ENCODE results near the gene PLEKHF1. TPM values are rescaled to one million over a fixed set of nuclear protein-coding genes. Genes with fewer than 3 reads are reported as not detected.
"Not testable (repeated sequence)": the region's sequence is repeated elsewhere in the genome, so short reads cannot be mapped to it uniquely, and the experiment has no call there.

The PLEKHF1 gene
- total RNA-seq, 4 donors from 2014 or later: 4.3 to 20.8 (median 17.1) TPM

DNA sequence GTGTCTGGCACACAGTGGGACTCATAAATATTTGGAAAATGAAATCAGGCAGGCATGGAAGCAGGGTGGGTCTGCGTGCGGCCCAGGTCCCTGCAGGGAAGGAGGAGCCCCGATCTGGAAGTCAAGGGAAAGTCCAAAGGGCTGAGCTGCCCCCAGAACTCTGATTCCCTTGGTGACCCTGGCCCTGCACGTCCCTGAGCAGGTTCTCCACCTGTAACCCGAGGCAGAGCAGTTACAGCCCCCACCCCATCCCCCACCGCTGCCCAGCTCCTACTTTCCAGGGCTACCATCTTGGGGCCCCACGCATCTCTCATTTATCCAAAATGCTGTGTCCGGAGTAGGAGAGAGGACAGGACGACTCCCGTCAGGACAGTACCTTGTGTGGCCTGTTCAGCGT is 2.1 kb downstream of the PLEKHF1 start:
- H3K36me3 ChIP-seq: no peaks in the 10 kb centered on the region
- H3K9me3 ChIP-seq: no peaks in the 10 kb centered on the region
- intact Hi-C loops (cut with DNase I): no loop called here
- peaks cover 46 to 100% (median 70%) of the 10 kb centered on the region in 3 donors for H3K4me1 ChIP-seq
- TF ChIP-seq, protein P1, sequence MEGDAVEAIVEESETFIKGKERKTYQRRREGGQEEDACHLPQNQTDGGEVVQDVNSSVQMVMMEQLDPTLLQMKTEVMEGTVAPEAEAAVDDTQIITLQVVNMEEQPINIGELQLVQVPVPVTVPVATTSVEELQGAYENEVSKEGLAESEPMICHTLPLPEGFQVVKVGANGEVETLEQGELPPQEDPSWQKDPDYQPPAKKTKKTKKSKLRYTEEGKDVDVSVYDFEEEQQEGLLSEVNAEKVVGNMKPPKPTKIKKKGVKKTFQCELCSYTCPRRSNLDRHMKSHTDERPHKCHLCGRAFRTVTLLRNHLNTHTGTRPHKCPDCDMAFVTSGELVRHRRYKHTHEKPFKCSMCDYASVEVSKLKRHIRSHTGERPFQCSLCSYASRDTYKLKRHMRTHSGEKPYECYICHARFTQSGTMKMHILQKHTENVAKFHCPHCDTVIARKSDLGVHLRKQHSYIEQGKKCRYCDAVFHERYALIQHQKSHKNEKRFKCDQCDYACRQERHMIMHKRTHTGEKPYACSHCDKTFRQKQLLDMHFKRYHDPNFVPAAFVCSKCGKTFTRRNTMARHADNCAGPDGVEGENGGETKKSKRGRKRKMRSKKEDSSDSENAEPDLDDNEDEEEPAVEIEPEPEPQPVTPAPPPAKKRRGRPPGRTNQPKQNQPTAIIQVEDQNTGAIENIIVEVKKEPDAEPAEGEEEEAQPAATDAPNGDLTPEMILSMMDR (IDR thresholded peaks at IDR 0.05): no peak
- TF ChIP-seq POLR2A (IDR thresholded peaks at IDR 0.05): no peak
- no peak for DNase-seq
- no peaks in the 10 kb centered on the region for H3K27me3 ChIP-seq
- peak overlapping the region; percentile 85 to 93 (median 92) for H3K27ac ChIP-seq
- H3K4me3 ChIP-seq: peak overlapping the region; percentile 60 to 90 (median 84)
- WGBS, 2 donors: 60 to 85% methylated on average over 4 to 11 of the region's 11 CpGs

DNA sequence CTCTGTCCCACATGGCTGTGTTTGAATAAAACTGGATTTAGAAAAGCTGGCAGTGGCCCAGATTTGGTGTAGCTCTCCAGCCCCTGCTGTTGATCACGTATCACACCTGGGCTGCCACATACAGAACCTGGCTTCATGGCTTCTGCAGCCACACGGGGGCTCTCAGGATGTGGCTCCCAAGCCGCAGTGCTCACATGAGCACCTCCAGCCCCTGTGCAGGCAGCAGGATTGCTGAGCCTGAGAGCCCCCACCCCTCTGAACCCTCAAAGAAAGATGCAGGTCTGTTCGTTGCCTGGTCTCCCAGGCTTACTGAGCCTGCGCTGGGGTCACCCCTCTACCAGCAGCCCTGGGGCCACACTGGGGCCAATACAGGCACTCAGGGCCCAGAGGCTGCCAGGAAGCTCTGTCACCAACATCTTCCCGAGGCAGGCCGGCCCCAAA is 2.7 kb downstream of the PLEKHF1 start:
- H3K36me3 ChIP-seq: no peaks in the 10 kb centered on the region
- peak overlapping the region in 3 of 4 donors; percentile 1 to 90 (median 84) for H3K4me3 ChIP-seq
- H3K27ac ChIP-seq: peak overlapping the region; percentile 85 to 93 (median 92)
- H3K4me1 ChIP-seq: peaks cover 41 to 100% (median 64%) of the 10 kb centered on the region in 3 donors
- DNase-seq: no peak
- H3K9me3 ChIP-seq: no peaks in the 10 kb centered on the region
- WGBS, 2 donors: 100% methylated on average over 1 of the region's 7 CpGs; no CpG with 5 or more reads in 1 of the 2 donors
- TF ChIP-seq POLR2A (IDR thresholded peaks at IDR 0.05): no peak
- TF ChIP-seq, protein P1 (IDR thresholded peaks at IDR 0.05): peak in 1 of 6 experiments; percentile 14
- intact Hi-C loops (cut with DNase I): no loop called here
- no peaks in the 10 kb centered on the region for H3K27me3 ChIP-seq

DNA sequence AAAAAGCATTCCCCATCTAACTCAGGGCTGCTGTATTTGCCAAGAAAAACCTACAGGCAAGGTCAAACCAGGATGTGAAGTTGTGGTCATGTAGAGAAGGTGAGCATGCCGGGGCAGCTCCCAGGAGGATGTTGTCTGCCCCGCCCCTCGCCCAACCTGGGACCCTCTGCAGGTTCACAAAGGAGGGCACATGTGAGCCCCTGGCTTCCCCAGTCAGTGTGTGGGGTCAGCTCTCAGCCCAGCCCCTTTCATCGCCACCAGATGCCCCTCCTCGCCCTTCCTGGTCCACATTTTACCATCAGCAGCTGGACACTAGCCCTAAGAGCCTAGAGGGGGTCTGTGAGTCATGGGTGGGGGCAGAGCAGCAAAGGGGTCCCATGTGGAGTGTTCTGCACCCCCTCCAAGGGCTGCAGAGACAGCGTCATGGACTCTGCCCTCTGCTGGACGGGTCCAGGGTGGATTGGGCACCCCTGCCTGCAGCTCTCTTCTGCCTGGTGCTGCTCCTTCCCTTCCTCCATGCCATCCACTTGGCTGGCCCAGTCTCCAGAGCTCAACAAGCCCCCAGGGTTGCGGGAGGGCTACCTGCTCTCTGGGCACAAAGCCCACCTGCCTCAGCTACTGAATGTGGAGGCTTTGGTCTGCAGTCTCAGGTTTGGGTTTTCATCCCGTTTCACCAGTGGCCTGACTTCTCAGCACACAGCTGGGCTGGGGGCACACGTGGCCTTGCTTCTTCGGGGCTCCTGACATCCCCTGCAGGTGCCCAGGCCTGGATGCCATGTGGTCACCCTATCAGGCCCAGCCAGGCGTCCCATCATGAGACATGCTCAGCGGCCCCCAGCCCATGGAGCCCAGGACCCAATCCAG is 3.7 kb downstream of the PLEKHF1 start:
- H3K9me3 ChIP-seq: no peaks in the 10 kb centered on the region
- no peak for DNase-seq
- peaks cover 37 to 100% (median 54%) of the 10 kb centered on the region in 3 donors for H3K4me1 ChIP-seq
- intact Hi-C loops (cut with DNase I): no loop called here
- TF ChIP-seq, protein P1 (IDR thresholded peaks at IDR 0.05): no peak
- peak overlapping the region in 3 of 4 donors; percentile 45 to 93 (median 90) for H3K27ac ChIP-seq
- 69 to 71% methylated on average over 5 to 10 of the region's 13 CpGs for WGBS, 2 donors
- peak overlapping the region in 2 of 4 donors; percentile 16 to 84 for H3K4me3 ChIP-seq
- no peaks in the 10 kb centered on the region for H3K27me3 ChIP-seq
- peaks cover under 1 to 5% (median 2%) of the 10 kb centered on the region in 3 donors for H3K36me3 ChIP-seq

DNA sequence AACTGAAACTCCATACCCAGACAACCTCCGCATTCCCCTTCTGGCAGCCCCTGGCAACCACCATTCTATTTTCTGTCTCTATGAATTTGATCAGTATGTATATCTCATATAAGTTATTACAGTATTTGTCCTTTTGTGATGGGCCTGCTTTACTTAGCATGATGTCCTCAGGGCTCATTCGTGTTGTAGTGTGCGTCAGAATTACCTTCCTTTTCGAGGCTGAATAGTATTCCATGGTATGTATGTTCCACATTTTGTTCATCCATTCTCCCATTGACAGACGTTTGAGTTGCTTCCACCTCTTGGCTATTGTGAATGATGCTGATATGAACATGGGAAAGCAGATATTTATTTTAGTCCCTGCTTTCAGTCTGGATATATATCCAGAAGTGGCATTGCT is 5.0 kb downstream of the PLEKHF1 start:
- H3K4me3 ChIP-seq: no peak overlapping the region
- WGBS, 2 donors: 90 to 97% methylated on average over 5 of the region's 5 CpGs
- H3K4me1 ChIP-seq: peaks cover 26 to 100% (median 44%) of the 10 kb centered on the region in 3 donors
- peak overlapping the region in 1 of 4 donors; percentile 52 for H3K27ac ChIP-seq
- no peaks in the 10 kb centered on the region for H3K9me3 ChIP-seq
- intact Hi-C loops (cut with DNase I): no loop called here
- no peak for DNase-seq
- H3K36me3 ChIP-seq: peaks cover 11 to 17% (median 14%) of the 10 kb centered on the region in 3 donors
- H3K27me3 ChIP-seq: no peaks in the 10 kb centered on the region
- TF ChIP-seq, protein P1 (IDR thresholded peaks at IDR 0.05): no peak
- no peak for TF ChIP-seq POLR2A (IDR thresholded peaks at IDR 0.05)

DNA sequence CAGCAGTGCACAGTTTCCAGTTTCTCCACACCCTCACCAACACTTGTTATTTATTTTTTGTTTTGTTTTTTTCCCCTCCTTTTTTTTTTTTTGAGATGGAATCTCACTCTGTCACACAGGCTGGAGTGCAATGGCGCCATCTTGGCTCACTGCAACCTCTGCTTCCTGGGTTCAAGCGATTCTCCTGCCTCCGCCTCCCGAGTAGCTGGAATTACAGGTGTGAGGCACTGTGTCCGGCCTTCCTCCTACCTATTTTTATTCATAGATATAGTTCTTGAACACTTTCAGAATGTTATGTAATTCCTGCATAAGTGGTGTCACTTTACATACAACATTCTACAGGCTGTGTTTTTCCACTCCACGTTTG is 5.7 kb downstream of the PLEKHF1 start:
- Histone ChIP-seq H3K36me3 (peaks cover 11 to 25% (median 21%) of the 10 kb centered on the region in 3 donors), H3K27ac (peak overlapping the region in 3 of 4 donors; percentile 52 to 71 (median 60)), H3K4me1 (peaks cover 21 to 100% (median 47%) of the 10 kb centered on the region in 3 donors)
- H3K9me3 ChIP-seq; intact Hi-C loops (cut with DNase I); H3K27me3 ChIP-seq; DNase-seq; H3K4me3 ChIP-seq: not testable (repeated sequence)
- WGBS, 2 donors: 80 to 86% methylated on average over 6 of the region's 6 CpGs
